ENCODE data around the gene DUS3L. TPM values are rescaled to one million over a fixed set of nuclear protein-coding genes. Genes with fewer than 3 reads are reported as not detected.

Gene DUS3L
- total RNA-seq, 1 experiment from 2014 or later = 67.0 TPM

- no peak overlapping the region for H2BK5ac ChIP-seq (ENCODE audit: insufficient read length, low read length)
Measured at GRCh38 chr19:5792224-5792623, 1.3 kb upstream of the DUS3L start.

More at GRCh38 chr19:5792224-5792623, 1.3 kb upstream of the DUS3L start:
- Mint-ChIP-seq H3K27ac (no peak overlapping the region), H3K4me1 (peaks cover 0 to 8% of the 10 kb centered on the region in 2 experiments; a peak in 3 of 4 replicates), H3K36me3 (ENCODE audit: insufficient read depth in 1 of 3, low read depth in 3 of 3) (peaks cover 11 to 28% (median 23%) of the 10 kb centered on the region in 3 experiments), H3K27me3 (ENCODE audit: low read depth) (peaks cover 2% of the 10 kb centered on the region), H3K9me3 (no peaks in the 10 kb centered on the region; a peak in 2 of 5 replicates), H3K4me3 (peak overlapping the region in 1 of 2 experiments; percentile 5; a peak in 1 of 5 replicates)
- H3K14ac ChIP-seq (ENCODE audit: insufficient read depth, low read length) = no peak overlapping the region
- no peak overlapping the region for H3K9ac ChIP-seq (ENCODE audit: extremely low read depth, insufficient read length, low read length)
- H2BK20ac ChIP-seq (ENCODE audit: low read depth, low read length, poor library complexity, severe bottlenecking) = no peak overlapping the region
- no peak overlapping the region for H2BK15ac ChIP-seq (ENCODE audit: low read depth, low read length)
- H3K56ac ChIP-seq (ENCODE audit: insufficient read length, low read depth, low read length) = no peak overlapping the region
- no peak overlapping the region for H4K5ac ChIP-seq (ENCODE audit: insufficient read length, low read depth, low read length)
- no peaks in the 10 kb centered on the region for H3K79me1 ChIP-seq (ENCODE audit: insufficient read depth, low read depth, low read length, poor library complexity, severe bottlenecking)
- no peak overlapping the region for H2BK12ac ChIP-seq (ENCODE audit: insufficient read length, low read depth, low read length)
- no peak overlapping the region for H3K23ac ChIP-seq (ENCODE audit: insufficient read length, low read depth, low read length)
- H3K27ac ChIP-seq (ENCODE audit: insufficient read length, low read depth, low read length) = no peak overlapping the region
- H4K91ac ChIP-seq (ENCODE audit: insufficient read length, low read depth, low read length) = no peak overlapping the region
- no peak overlapping the region for H2AK5ac ChIP-seq (ENCODE audit: insufficient read length, low read length)
- no peaks in the 10 kb centered on the region for H3K23me2 ChIP-seq (ENCODE audit: insufficient read length, low read depth, low read length, poor library complexity, severe bottlenecking)
- no peaks in the 10 kb centered on the region for H4K20me1 ChIP-seq (ENCODE audit: control insufficient read depth, insufficient read depth, insufficient read length)
- no peaks in the 10 kb centered on the region for H3K79me2 ChIP-seq (ENCODE audit: insufficient read depth, low read length)
- no peaks in the 10 kb centered on the region for H3K27me3 ChIP-seq (ENCODE audit: insufficient read depth, low read length)
- no peak overlapping the region for H3K4me2 ChIP-seq (ENCODE audit: insufficient read depth, insufficient read length, low read length)
- no CpG with 5 or more reads among the region's 18 CpGs for WGBS (ENCODE audit: extremely low coverage, insufficient read length, low lambda C conversion rate)
- no peak overlapping the region for H2AFZ ChIP-seq (ENCODE audit: low read length)
- H3K9me3 ChIP-seq (ENCODE audit: control insufficient read depth, low read depth, low read length) = no peaks in the 10 kb centered on the region
- DNase-seq = no peak
- TF ChIP-seq CTCF (conservative IDR thresholded peaks at IDR 0.05) = no peak
- no peak overlapping the region for H3T11ph ChIP-seq (ENCODE audit: low read length)
- H3K4me1 ChIP-seq (ENCODE audit: insufficient read depth, low read length) = no peaks in the 10 kb centered on the region
- H3K4ac ChIP-seq (ENCODE audit: low read depth, low read length) = no peak overlapping the region
- no peak overlapping the region for H2BK120ac ChIP-seq (ENCODE audit: low read depth, low read length, poor library complexity, severe bottlenecking)
- no peak overlapping the region for H4K8ac ChIP-seq (replicated peaks; ENCODE audit: insufficient read length, low read depth, low read length)
- H3K18ac ChIP-seq (ENCODE audit: insufficient read length, low read depth, low read length) = no peak overlapping the region
